NOMO-1 (cell line): ENCODE data around the gene SYCP1.
"Not testable (repeated sequence)": the region's sequence is repeated elsewhere in the genome, so short reads cannot be mapped to it uniquely, and the experiment has no call there.

ENCODE experiments used
- DNase-seq, 2 experiments: peaks; one replicate each; lab custom pipeline; 2025; ENCODE audit not compliant: unreplicated experiment in 2 of 2; lab: John Stamatoyannopoulos, UW

Gene SYCP1

GRCh38 chr1:114956570-114956969, 101.9 kb downstream of the SYCP1 start:
- DNase-seq, result no peak

DNA sequence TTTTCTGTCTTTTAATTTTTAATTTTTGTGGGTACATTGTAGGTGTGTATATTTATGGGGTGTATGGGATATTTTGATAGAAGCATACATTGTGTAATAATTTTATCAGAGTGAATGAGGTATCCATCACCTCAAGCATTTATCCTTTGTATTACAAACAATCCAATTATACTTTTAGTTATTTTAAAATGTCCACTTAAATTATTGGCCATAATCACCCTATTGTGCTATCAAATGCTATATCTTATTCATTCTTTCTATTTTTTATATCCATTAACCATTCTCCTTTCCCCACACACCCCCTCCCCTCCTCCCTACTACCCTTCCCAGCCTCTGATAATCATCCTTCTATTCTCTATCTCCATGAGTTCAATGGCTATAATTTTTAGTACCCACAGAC, 104.8 kb downstream of the SYCP1 start:
- no peak for DNase-seq

DNA sequence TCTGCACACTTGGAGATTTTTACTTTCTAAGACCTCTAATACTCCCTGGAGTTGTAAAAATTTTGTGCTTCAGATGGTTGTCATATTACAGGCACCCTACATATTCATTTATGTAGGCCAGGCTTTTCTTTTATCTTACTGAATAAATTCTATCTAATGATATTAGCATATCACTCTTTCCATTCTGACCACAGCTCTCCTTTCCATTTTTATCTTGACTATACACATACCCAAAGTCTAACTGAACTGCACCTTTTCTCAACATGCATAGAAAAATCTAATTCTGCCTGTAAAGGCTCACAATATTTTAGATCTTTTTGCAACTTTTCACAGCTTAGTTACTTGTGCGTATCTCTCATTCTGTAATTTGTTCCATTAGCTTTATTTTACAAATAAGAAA, 122.2 kb downstream of the SYCP1 start:
- no peak for DNase-seq

GRCh38 chr1:114979278-114979891, 124.7 kb downstream of the SYCP1 start:
- peak; percentile 12 to 28 for DNase-seq

GRCh38 chr1:114982251-114982650, 127.6 kb downstream of the SYCP1 start:
- no peak for DNase-seq

DNA sequence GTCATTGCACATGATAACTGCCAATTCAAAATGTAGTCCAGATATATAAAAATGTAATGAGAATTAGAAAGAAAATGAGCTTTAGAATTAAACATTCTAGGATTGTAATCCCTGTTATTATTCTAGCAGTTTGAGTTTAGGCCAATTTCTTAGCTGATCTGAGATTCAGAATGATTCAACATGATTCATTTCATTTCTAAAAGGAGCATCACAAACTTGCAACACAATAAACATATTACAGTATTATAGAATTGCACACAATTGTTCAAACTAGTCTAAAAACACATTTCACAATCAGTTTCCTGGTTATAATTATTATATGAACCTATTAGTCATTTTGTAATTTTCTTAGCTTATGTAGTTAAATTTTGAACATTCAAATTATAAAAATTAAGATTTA, 131.6 kb downstream of the SYCP1 start:
- no peak for DNase-seq

DNA sequence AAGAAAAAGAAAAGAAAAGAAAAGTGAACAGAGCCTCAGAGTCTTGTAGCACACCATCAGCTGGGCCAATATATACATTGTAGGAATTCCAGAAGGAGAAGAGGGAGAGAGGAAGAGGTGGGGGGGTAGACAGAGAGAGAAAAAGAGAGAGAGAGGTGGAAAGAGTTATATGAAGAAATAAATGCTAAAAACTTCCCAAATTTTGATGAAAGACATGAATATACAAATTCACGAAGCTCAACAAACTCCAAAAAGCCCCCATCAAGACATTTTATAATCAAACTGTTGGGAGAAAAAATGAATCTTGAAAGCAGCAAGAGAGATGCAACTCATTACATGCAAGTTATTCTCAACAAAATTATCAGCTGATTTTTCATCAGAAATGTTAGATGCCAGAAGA, 133.4 kb downstream of the SYCP1 start:
- DNase-seq, result no peak

GRCh38 chr1:114997510-114998289, 143.0 kb downstream of the SYCP1 start:
- DNase-seq, result no peak

GRCh38 chr1:115006191-115006590, 151.5 kb downstream of the SYCP1 start:
- DNase-seq, result no peak

GRCh38 chr1:115012006-115012405, 157.3 kb downstream of the SYCP1 start:
- DNase-seq, result peak; percentile 17 to 31

- DNase-seq, result no peak
These were observed 157.8 kb downstream of the SYCP1 start for GRCh38 chr1:115012434-115012833.

DNA sequence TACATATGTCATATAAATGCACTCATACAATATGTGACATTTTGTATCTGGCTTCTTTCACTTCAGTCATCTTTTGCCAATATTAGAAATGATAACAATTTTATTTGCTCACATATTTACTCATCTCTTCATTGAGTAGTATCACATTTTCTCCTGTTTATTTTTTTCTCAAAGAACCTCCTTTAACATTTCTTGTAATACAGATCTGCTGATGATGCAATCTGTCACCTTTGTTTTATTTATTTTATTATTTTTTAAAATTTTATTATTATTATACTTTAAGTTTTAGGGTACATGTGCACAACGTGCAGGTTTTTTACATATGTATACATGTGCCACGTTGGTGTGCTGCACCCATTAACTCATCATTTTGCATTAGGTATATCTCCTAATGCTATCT, 159.1 kb downstream of the SYCP1 start:
- DNase-seq, result no peak

DNA sequence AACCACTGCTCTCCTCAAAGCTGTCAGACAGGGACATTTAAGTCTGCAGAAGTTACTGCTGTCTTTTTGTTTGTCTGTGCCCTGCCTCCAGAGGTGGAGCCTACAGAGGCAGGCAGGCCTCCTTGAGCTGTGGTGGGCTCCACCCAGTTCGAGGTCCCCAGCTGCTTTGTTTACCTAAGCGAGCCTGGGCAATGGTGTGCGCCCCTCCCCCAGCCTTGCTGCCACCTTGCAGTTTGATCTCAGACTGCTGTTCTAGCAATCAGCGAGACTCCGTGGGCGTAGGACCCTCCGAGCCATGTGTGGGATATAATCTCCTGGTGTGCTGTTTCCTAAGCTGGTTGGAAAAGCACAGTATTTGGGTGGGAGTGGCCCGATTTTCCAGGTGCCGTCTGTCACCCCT, 164.9 kb downstream of the SYCP1 start:
- DNase-seq, result not testable (repeated sequence)

GRCh38 chr1:115021145-115021544, 166.5 kb downstream of the SYCP1 start:
- no peak for DNase-seq

DNA sequence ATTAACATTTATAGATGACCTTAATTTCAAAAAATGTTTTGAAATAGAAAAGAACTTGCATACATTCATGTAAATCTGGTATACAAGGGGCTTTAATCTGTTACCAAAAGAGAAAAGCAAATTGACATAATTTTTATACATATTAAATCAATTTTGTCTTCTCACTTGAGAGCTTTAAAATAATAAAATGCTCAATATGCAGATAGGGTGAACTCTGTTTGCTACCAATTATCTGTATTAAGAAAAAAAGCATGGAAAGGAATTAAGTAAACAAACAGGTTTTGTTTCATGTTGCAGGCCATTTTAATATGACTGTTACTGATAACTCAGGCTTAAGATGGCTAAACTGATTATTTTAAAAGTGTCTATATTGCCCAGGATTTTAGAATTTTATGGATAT, 168.9 kb downstream of the SYCP1 start:
- DNase-seq, result no peak

GRCh38 chr1:115029526-115029925, 174.9 kb downstream of the SYCP1 start, which contains the start of gene TSHB:
Gene TSHB (plus strand): TSS chr1:115029826. CDS start chr1:115033363, 3,537 bp downstream.
- no peak for DNase-seq

DNA sequence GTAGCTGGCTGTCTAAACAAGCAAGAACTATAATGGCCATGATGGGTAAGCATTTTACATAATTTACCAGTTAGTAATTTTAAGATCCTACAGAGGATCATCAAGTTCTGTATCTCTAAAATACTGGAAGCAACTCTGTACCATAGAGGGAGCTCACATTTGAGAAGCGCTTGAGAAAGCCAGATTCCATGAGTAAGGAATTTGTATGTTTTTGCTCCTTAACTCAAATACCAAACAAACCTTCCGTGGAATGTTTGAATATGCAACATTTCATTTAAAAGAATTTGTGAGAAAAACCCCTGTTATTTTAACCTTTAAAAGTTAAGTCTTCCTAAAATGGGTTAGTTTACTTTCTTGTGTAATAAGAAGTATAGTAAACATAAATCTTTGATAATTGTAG, 176.9 kb downstream of the SYCP1 start:
- no peak for DNase-seq

DNA sequence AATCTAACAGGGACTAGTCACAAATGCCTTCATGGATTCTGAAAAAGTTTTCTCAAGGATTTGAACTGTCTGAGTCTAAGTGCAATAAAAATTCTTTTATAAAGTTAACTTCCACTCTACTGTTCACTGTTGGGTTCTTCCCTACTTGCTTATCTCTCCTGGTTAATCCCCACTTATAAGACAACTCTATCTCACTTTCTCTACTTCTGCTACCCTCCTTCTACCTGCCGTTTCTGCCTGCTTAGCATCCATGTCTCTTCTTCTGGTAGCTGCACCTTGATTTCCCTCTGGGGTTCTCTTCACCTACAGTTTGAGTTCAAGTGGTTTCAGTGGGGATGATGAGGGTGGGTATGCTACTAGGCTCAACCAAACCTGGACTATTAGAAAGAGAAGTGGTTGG, 181.0 kb downstream of the SYCP1 start:
- no peak for DNase-seq

- no peak for DNase-seq
These were observed 182.3 kb downstream of the SYCP1 start for GRCh38 chr1:115036814-115037507.

- no peak for DNase-seq
These were observed 185.8 kb downstream of the SYCP1 start for GRCh38 chr1:115040501-115040900.

GRCh38 chr1:115041654-115042053, 187.0 kb downstream of the SYCP1 start:
- DNase-seq, result no peak
